GM10266 (cell line): ENCODE data around the gene PRRC2A.
A peak's percentile ranks its signal among the peaks of the same experiment; 100 is the strongest.

Source experiments
- DNase-seq: peaks from one replicate; pipeline ENCODE4 v3.0.0; 2012; ENCODE audit errors: extremely low spot score
- TF ChIP-seq, protein P1 (sequence below): IDR thresholded peaks from 2 replicates; pipeline ENCODE4 v1.5.1; 2012; ENCODE audit warnings: mild to moderate bottlenecking, low read depth; ENCODE audit not compliant: control insufficient read depth, insufficient read depth; ENCODE audit errors: missing control alignments

PRRC2A gene

DNA sequence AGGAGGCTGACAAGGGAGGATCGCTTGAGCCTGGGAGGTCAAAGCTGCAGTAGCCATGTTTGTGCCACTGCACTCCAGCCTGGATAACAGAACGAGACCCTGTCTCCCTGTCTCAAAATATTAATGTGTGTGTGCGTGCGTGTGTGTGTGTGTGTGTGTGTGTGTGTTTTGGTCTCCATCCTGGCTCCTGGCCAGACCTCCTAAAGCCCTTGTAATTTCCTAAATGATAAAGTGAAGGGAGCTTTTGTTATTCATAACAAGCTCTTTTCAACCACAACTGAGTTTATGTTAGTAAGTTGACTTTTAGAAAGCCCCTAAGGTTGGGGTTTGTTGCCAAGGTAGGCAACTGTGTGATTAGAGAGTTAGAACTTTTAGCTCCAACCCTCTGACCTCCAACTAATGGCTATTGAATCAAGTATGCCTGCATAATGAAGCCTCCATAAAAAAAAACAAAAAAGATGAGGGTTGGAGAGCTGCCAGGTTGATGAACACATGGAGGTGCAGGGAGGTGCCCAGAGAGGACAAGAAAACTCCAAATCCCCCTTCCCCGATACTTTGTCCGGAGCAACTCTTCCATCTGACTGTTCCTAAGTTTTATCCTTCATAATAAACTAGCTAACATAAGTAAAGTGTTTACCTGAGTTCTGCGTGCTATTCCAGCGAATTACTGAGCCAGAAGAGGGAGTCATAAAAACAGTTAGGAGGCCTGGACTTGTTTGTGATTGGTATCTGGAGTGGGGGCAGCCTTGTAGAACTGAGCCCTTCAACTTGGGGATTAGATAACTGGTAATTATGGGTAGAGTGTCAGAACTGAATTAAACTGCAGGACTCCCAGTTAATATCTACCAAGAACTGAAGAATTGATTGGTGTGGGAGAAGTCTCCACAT lies 10.8 kb upstream of the PRRC2A start:
- TF ChIP-seq, protein P1, sequence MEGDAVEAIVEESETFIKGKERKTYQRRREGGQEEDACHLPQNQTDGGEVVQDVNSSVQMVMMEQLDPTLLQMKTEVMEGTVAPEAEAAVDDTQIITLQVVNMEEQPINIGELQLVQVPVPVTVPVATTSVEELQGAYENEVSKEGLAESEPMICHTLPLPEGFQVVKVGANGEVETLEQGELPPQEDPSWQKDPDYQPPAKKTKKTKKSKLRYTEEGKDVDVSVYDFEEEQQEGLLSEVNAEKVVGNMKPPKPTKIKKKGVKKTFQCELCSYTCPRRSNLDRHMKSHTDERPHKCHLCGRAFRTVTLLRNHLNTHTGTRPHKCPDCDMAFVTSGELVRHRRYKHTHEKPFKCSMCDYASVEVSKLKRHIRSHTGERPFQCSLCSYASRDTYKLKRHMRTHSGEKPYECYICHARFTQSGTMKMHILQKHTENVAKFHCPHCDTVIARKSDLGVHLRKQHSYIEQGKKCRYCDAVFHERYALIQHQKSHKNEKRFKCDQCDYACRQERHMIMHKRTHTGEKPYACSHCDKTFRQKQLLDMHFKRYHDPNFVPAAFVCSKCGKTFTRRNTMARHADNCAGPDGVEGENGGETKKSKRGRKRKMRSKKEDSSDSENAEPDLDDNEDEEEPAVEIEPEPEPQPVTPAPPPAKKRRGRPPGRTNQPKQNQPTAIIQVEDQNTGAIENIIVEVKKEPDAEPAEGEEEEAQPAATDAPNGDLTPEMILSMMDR = no peak
- DNase-seq = no peak

DNA sequence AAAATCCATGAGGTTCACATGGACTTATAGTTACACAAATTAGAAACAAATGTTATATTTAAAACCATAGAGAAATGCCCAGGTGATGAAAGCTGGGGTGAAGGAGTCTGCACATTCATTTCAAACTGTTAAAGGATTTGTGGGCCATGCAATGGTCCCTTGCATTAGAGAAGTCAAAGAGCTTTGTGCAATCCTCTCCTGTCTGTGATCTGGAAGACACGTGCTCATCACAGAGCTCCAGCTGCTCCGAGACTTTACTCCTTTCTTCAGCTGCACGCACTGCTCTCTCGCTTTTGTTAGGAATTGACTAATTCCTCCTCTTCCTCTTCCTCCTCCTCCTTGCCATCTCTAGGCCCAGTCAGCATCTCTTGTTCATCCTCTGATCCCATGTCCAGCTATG lies 9.5 kb upstream of the PRRC2A start:
- DNase-seq = no peak
- TF ChIP-seq, protein P1 = no peak

DNA sequence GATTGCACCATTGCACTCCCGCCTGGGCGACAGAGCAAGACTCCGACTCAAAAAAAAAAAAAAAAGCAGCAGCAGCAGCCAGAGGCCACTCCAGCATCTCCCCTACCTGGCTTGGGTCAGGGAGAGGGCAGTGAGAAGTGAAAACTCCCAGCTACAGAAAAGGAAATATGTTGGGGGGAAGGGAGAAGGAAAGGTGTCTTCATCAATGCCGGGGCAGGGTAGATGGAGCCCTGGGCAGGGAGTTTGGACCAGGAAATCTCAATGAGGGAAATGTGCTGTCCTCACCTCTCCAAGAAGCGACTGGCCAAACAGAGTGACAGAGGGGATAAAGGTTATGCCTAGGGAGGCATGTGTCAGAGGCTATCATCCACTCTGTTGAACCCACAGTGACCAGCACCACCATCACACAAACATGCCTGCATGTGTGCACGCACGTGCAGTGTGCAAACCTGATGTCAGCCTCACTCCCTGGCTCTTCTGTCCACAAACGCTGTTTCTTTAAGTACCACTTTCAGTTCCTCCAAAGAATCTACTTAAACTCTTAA lies 6.4 kb upstream of the PRRC2A start:
- peak; percentile 64 for DNase-seq
- TF ChIP-seq, protein P1 = no peak

GRCh38 chr6:31614684-31615578 lies 5.6 kb upstream of the PRRC2A start, which contains the start of gene AIF1:
TSS of gene AIF1 (plus strand) at chr6:31615234. CDS start at chr6:31615330, 96 bp downstream.
- TF ChIP-seq, protein P1 = no peak
- DNase-seq = no peak

DNA sequence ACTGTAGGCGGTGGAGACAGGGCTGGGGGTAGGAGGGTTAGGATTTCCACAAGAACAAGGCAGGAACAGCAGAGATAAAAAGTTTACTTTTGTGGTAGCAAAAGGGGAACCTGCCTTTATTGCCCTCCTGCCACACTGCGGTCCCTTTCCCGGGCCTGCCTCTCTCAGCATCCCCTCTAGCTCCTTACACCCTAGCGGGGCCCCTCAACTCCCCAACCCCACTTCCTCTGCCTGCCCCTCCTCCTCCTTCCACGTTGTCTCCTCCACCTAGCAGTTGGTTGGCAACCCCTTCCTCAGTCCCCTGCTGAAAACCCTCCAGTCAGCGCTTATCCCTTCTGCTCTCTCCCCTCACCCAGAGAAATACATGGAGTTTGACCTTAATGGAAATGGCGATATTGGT lies 4.8 kb upstream of the PRRC2A start:
- DNase-seq = no peak
- TF ChIP-seq, protein P1 = no peak

- TF ChIP-seq, protein P1 = no peak
- no peak for DNase-seq
Observed at GRCh38 chr6:31617010-31617409, 3.5 kb upstream of the PRRC2A start.
